SW480 (cell line): ENCODE data around the gene CLIC4.
"Not testable (repeated sequence)": the region's sequence is repeated elsewhere in the genome, so short reads cannot be mapped to it uniquely, and the experiment has no call there.

Experiments
- DNase-seq: peaks from one replicate; pipeline ENCODE4 v3.0.0-alpha.2; 2016; ENCODE audit warnings: low spot score

CLIC4 gene

DNA sequence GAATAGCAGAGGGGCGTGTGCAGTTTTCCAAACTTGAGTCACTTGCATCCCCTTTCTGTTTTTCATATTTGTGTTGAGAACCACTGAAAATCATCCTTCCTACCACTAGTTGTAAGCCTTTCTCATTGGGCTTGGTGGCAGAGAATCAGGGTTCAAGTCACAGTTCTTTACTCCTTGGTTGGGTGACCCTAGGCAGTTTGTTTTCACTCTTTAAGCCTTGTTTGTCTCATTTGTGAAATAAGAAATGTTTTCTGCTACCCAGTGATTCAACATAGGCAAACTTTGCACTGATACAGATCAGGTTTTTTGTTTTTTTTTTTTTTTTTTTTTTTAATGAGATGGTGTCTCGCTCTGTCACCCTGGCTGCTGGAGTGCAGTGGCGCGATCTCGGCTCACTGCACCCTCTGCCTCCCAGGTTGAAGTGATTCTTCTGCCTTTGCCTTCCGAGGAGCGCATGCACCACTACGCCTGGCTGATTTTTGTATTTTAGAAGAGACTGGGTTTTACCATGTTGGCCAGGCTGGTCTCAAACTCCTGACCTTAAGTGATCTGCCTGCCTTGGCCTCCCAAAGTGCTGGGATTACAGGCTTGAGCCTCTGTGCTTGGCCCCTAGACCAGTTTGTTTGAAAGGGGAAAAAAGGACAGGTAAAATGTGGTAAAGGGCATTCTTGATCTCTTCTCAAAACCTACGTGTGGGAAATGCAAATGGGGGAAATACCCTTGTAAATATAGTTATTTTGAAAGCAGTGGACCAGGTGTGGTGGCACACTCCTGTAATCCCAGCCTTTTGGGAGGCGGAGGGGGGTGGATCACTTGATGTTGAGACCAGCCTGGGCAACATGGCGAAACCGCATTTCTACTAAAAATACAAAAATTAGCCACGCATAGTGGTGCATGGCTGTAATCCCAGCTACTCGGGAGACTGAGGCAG, 3.2 kb downstream of the CLIC4 start:
- DNase-seq = no peak

DNA sequence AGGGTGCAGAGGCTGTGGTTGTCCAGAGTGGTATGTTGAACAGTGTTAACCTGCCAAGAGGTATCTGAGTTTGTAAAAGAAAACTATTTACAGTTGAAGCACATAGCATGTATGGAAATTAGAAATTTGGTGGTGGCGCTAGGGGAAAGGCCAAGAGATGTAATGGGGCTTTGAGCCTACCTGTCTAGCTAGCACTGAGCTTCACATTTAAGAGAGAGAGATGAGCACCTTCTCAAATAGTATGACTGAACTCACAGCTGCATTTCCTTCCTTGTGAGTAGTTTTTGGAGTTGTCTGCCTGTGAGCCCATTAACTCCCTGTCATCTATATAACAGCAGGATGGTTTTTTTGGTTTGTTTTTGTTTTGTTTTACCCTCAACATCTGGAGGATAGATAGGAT, 4.0 kb downstream of the CLIC4 start:
- DNase-seq = no peak

DNA sequence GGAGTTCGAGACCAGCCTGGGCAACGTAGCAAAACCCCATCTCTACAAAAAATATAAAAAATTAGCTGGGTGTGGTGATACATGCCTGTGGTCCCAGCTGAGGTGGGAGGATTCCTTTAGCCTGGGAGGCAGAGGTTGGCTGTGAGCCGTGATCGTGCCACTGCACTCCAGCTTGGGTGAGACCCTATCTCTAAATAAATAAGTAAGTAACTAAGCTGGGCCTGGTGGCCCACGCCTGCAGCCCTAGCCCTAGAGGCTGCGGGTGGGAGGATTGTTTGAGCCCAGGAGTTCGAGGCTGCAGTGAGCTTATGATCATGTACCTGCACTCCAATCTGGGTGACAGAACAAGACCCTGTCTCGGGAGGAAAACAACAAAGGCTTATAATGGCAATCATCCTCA, 4.6 kb downstream of the CLIC4 start:
- DNase-seq = no peak

DNA sequence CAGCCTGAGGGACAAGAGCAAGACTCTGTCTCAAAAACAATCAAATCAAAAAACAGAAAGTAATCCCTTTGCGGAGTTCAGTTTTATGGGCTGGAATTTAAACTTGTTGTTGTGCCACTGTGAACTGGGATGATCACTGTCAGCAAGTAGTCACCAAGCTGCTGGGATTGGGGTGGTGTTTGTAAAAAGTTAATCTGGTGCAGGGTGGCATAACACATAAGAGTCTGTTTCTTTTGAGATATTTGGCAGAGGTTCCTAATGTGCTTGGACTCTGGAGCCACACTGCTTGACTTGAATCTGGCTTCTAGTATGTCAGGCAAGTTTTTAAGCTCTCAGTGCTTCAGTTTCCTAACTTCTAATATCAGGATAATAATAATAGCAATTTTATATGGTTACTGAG, 6.6 kb downstream of the CLIC4 start:
- no peak for DNase-seq

DNA sequence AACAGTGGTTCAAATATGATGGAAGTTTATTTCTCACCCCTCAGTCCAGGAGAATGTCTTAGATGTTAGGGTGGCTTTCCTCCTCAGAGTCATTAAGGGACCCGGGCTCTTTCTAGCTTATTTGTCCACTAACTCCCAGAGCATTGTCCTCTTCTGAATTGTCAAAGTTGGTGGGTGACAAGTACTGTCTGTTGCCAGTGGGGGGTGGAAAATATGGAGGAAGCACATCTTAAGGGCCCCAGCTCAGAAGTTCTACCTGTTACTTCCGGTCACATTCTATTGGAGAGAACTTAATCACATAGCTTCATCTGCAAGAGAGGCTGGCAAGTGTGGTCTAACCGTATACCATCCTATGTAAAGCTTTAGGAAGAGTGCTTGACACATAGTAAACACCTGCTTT, 7.1 kb downstream of the CLIC4 start:
- no peak for DNase-seq

DNA sequence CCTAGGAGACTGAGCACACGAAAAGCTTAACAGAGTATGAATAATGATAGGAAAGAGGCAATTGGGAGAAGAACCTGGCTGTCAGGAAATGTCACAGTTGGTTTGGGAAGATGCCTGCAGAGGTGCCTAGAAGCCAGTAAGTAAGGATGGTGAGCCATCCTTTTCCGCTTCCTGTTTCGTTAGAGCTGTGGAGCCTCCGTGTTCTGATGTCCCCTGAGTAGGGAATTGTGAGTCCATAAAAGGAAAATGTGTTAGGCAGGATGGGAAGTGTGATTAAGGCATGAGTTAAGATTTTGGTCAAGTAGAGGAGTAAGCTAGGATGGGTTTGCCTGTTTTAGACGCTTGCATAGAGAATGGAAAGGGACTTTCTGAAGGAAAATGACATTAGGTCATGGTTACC, 9.0 kb downstream of the CLIC4 start:
- DNase-seq = no peak

DNA sequence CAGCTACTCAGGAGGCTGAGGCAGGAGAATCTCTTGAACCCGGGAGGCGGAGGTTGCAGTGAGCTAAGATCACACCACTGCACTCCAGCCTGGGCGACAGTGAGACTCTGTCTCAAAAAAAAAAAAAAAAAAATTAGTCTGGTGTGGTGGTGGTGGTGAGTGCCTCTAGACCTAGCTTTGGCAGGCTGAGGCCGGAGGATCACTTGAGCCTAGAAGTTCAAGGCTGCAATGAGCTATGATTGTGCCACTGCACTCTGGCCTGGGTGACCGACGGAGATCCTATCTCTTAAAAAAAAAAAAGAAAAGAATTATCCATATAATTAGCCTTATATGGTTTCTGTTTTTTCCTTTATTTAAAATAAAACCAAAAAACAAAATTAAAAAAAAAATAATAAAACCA, 10.1 kb downstream of the CLIC4 start:
- DNase-seq = not testable (repeated sequence)

DNA sequence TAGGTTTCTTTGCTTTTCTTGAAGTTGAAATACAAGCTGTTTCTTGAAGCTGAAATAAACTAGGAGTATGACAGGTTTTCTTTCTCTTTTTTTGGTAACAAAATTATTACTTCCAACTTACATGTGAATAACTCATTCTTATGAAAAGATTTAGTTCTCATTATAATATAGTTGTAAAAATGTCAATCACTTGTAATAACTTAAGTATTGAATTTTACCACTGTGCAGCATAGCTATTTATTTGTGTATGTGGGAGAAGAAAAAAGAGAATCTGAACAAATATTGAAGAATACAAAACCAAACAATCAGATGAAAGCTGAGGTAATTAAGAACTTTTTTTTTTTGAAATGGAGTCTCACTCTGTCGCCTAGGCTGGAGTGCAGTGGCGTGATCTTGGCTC, 11.1 kb downstream of the CLIC4 start:
- DNase-seq = no peak

DNA sequence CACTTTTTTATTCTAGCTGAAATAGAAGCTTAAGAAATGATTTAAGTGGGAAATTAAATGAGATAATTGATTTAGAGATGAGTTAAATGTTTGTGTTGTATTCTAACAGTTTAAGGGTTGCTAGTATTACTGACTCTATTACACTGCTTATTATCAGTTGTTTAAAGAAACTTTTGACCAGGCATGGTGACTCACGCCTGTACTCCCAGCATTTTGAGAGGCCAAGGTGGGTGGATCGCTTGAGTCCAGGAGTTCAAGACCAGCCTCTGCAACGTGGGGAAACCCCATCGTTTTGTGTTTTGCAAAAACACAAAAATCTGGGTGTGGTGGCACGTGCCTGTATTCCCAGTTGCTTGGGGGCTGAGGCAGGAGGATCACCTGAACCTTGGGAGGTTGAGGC, 14.2 kb downstream of the CLIC4 start:
- DNase-seq = no peak

DNA sequence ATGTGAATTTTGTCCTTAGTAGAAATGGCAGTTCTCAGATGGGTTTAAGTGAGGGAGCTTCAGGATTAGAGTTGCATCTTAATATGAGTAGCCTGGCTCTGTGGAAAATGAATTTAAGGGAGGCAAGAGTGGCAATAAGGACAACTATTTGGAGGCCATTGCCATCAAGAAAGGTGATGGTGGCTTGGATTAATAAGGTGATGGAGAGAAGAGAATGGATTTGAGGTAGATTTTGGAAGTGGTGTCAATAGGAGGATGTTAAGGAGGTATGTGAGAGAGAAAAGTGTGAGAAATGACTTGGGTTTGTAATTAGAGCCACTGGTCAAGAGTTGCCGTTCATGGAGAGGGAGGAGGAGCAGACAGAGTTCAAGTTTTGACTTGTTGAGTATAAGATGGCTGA, 16.3 kb downstream of the CLIC4 start:
- no peak for DNase-seq

DNA sequence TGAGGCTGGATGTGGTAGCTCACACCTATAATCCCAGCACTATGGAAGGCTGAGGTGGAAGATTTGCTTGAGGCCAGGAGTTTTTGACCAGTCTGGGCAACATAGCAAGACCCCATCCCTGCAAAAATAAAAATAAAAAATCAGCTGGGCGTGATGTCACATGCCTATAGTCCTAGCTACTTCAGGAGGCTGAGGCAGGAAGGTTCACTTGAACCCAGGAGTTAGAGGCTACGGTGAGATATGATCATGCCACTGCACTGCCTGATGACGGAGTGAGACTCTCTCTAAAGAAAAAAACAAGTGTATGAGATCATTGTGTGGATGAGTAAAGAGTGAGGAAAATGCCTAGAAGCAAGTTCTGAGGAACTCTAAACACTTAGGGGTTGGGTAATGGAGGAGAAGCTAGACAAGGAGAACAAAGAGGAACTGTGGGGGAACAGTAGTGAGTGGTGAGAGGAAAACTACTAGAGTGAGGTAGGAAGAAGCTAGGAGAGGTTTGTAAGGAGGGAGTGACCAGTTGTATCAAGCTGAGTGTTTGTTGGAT, 17.0 kb downstream of the CLIC4 start:
- no peak for DNase-seq

DNA sequence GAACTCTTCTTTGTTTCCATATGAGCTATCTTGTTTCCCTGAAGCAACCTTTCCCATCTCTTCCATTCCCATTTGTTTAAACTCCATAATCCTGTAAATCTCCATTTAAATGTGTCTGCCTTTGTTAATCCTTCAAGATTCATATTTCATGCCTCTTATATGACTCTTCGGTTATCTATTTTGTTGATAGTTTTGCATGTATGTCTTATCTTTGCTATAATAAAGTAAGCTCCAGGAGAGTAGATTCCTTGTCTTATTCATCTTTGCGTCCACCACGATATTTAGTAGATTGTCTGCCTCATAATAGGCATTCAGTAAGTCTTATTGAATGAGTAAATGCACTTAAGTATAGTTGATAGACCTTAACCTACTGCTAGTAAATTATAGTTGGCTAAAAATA, 18.4 kb downstream of the CLIC4 start:
- DNase-seq = no peak

DNA sequence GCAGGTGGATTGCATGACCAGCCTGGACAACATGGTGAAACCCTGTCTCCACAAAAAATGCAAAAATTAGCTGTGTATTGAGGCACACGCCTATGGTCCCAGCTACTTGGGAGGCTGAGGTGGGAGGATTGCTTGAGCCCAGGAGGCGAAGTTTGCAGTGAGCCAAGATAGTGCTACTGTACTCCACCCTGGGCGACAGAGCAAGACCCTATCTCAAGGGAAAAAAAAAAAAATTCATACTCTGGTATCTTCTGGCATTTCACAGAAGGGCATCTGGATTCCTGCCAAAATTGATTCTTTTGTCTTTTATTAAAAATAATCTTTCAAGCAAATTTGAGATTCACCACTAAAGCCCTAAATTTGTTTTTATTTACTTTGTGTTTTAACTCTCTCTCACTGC, 19.2 kb downstream of the CLIC4 start:
- no peak for DNase-seq

DNA sequence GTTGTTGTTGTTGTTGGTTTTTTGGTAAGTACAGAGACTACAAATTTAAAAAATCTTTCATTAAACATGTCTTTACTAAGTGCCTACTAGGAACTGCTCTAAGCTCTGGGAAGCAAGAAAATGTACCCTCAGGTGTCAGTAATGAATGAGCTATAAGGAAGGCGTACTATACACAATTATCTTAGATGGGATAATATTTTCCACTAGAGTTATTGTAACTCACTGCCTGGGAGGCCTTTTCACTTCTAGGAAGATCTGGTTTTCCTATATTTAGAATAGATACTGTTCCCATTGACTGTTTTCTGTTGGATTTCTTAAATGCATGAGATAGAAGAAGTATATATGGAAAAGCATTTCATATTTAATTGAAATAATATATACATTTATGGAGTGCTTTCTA, 19.6 kb downstream of the CLIC4 start:
- no peak for DNase-seq

DNA sequence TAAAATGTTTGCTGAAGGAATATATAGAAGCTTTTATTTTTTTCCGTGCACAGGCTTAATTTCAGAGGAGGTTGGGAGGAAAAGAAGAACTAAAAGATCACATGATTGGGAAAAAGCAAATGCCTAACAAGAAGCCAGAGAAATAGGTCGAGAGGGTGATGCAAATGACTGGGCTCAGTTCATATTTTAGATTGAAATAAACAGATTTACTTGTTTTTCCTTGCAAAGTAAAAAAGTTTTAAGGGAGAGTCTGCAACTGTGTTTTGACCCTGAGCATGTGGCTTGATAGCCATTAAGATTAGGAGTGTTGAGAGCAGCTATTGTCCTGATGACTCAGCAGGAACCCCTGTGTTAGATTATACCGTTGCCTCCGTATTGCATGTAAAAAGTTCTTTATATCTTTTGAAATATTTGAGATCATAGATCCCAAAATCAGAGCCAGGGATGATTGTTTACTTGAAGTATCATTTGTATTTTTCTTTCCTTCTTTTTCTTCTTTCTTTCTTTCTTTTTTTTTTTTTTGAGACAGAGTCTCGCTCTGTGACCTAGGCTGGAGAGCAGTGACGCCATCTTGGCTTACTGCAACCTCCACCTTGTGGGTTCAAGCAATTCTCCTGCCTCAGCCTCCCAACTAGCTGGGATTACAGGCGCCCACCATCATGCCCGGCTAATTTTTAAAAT, 20.2 kb downstream of the CLIC4 start:
- no peak for DNase-seq

DNA sequence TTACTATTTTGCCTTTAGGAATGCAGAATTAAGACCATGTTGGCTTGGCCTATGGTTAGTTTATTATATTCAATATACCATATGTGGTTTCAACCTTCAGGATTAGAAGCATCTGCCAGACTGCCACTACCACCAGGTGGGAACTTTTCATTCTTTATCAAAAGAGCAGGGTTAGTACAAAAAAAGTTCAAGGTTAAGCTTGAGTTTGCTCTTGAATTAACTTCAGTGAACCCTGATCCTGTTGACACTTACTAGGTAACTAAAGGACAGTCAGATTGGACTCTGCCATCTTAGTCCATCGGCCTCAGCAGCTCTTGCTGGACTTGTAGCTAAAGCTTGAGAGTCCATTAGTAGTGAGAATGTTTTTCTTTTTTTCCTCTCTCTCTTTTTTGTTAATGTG, 22.1 kb downstream of the CLIC4 start:
- no peak for DNase-seq

DNA sequence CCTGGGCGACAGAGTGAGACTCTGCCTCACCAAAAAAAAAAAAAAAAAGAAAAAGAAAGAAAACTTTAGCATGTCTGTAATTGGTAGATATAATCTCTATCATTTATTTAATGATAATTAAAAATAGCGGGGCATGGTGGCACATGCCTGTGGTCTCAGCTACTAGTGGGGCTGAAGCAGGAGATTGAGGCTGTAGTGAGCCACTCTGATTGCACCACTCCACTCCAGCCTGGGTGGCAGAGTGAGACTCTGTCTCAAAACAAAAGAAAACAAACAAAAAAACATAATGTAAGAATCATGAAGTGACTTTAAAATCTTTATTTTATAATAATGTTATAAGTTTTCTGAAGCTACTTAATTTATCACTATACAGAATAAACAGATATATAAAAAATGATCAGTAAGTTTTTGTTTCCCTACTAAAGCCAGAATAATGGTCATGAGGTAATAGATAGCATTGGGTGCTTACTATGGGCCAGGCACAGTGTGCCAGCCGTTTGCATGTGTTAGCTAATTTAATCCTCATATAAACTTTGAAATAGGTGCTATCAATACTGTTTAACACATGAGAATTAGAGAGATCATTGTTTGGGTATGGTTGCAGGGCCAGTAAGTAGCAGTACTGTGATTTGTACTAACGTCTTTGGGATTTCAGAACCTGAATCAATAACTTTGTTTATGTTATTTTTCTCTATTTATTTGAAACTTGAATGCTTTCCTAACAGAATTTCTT, 23.8 kb downstream of the CLIC4 start:
- no peak for DNase-seq

DNA sequence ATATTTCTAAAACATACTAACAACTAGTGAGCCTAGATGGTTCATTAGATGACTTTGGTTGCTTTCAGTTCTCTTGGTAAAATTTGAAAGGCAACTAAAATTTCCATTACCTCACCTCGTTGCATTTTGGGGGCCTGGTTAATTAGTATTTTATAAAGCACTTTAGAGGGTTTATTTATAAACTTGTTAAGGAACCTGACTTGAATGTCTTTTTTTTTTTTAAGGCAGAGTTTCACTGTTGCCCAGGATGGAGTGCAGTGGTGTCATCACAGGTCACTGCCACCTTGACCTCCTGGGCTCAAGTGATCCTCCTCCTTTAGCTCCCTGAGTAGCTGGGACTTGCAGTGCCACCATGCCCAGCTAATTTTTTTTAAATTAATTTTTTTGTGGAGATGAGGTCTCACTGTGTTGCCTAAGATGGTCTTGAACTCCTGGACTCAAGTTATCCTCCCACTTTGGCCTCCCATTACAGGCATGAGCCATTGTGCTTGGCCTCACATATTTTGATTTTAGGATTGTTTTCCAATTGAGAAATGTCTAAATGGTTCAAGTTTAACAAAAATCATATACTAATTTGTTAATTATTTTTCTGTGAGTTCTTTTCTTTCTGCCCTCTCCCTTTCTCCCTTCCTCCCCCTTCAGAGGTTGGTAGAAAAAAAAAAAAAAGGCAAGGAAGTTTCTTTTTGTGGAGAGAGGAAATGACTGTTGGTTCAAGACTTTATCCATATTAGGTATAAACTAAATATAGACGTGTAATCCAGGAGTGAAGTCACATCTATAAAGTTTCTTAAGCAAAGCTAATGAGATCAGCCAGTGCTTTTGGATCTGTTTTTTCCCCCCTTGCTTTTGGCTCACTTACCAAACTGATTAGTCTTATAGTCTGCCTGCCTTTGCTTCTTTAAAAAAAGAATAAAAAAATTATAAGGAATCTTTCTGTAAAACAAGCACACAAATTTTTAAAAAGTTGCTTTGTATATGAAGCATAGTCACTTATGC, 24.7 kb downstream of the CLIC4 start:
- DNase-seq = no peak

DNA sequence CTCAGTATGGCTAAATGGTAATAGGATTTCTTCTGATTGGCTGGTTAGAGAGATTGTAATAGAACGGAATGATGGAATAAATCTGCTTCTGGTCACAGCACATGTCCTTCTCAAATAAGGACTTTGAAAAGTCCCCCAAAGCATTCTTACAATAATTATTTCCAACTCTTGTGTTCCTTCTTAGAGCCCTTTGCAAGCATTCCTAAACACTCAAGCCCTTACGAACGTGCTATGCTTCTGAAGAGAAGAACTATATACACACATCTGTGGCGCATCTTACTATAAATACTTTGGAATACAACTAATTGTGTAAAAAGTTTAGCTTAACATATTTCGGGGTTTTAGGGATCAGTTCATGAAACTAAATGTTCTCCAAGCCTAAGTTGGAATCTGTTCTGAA, 25.6 kb downstream of the CLIC4 start:
- DNase-seq = no peak

DNA sequence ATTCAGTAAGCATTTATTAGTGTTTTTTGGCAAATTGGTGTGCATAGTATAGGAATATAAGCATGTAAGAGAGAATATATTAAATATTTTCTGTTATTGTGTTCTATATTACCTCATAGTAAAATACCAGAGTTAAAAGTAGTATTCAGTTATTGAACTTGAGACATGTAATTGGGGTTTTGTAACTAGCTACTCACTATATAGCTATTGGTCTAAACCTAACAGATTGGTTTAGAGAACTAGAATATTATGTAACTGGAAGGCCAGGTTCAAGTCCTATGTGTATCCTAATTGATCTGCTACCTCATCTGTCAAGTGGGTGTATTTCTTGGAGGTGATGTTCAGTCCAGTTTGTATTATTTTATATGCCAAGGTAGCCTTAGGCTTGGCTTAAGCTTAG, 26.3 kb downstream of the CLIC4 start:
- DNase-seq = no peak

DNA sequence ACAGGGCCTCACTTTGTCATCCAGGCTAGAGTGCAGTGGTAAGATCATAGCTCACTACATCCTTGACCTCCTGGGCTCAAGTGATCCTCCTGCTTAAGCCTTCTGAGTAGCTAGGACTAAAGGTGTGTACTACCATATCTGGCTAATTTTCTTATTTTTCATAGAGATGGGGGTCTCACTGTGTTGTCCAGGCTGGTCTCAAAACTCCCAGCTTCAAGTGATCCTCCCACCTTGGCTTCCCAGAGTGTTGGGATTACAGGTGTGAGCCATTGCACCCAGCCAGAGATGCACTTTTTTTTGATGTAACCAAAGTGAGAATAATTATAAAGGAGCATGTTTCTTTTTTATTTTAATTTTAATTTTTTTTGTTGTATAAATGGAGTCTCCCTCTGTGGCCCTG, 28.4 kb downstream of the CLIC4 start:
- DNase-seq = no peak
